HuH-7 (cell line): ENCODE results near the gene CLEC2A.
"Not testable (repeated sequence)": the region's sequence is repeated elsewhere in the genome, so short reads cannot be mapped to it uniquely, and the experiment has no call there.

Experiments
- DNase-seq: peaks from one replicate; pipeline ENCODE4 v3.0.0; 2011; ENCODE audit warnings: low spot score

Gene CLEC2A

DNA sequence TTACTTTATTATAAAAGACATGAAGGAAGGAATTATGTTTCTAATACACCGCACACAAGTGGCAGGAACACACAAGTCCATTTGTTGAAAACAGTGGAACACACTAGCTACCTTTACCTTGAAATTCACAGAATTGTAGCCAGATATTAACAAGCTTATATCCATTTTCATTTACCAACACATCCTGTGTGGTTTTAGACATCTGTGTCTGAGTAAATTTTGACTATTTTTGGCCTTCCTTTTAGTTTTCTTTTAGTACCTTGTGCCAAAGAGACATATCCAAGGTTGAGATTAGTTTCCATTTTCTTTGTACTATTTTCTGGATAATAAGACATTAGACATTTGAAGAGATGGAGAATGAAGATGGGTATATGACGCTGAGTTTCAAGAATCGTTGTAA, 50.9 kb downstream of the CLEC2A start, which contains the start of gene KLRF2:
Gene KLRF2 (plus strand): TSS at position 244 of the 400 bp plus-strand sequence. CDS start 107 bp downstream, at position 351.
- no peak for DNase-seq

GRCh38 chr12:9880532-9881078, 51.6 kb downstream of the CLEC2A start:
- no peak for DNase-seq

DNA sequence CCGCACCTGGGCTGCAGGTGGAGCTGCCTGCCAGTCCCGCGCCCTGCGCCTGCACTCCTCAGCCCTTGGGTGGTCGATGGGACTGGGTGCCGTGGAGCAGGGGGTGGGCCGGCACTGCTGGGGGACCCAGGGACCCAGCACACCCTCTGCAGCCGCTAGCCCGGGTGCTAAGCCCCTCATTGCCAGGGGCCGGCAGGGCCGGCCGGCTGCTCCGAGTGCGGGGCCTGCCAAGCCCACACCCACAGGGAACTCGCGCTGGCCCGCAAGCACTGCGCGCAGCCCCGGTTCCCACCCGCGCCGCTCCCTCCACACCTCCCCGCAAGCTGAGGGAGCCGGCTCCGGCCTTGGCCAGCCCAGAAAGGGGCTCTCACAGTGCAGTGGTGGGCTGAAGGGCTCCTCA, 56.0 kb downstream of the CLEC2A start:
- not testable (repeated sequence) for DNase-seq

GRCh38 chr12:9872742-9873141, 59.4 kb downstream of the CLEC2A start:
- DNase-seq = no peak

DNA sequence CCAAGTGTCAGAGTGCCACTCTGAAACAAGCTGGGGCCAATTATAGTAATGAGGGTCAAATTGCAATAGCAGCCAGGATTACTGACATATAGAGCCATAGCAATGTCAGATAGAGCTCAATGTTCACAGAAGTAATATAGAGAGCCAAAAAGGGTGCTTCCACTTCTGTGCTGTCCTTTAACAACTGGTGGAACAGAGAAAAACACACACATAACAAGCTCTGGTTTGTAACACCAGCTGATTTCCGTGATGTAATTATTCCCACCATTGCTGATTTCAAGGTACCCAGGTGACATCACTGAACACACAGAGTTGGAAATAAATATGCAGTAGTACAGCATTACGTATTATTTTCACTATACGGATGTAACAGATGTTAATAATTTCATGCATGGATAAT, 60.0 kb downstream of the CLEC2A start:
- no peak for DNase-seq

DNA sequence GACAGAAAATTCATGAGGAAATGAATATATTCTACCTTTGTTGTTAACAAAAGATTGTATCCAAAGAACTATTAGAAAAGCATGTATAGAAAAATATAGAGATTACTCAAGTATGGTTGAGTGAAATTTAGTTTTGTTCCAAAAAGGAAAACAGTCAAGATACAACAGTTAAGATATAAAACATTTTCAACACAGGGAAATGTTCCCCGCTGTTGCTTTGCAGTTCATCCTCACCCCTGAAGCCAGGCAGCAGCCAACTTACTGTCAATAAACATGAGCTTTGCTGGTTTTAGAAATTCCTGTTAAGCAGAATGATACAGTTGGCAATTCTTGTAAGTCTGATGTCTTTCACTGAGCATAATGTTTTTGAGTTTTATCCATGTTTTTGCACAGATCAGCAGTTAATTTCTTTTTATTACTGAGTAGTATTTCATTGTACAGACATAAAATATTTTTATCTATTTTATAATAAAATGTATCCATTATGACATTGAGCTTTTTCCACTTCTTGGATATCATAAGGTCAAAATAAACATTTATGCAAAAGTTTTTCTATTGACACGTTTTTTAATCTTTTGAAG, 61.8 kb downstream of the CLEC2A start:
- DNase-seq = no peak

DNA sequence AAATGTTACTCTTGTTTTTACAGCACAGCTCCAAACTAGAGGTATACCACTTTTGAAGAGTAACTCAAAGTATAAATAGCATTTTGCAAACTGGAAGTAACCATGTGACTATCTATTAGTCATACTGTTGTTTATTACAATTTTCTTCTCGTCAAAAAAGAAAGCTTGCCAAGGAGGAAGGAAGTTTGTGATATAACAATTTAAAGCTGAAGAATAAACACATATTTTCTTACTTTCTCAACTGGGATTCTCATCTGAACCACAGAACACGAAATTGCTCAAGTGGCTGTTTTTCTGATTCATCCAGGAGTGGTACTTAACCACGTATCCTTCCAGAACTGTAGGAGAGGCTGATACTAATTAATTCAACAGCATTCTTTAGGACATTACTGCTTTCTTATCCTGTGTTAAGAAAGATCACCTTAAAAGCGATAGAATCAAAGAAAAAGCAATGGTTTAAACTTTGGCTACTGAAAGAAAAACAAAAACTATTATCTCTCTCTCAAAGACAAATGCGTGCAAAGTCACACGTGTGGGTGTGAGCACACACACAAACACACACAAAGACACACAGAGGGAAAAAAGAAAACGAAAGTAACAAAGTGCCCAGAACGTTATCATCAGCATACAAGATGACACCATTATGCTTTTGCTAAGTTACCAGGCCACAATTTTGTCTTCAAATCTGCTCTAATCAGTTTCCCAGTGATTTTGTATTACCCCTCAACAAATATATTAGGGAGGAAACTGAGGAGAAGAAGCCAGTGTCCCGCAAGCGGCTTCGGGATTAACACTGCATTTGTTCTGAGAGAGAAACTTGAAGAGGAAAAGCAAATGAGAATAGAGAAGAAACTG, 62.6 kb downstream of the CLEC2A start, which contains the start of gene CLEC2B:
Gene CLEC2B (minus strand): TSS at position 48 of the 855 bp plus-strand sequence.
- no peak for DNase-seq

GRCh38 chr12:9868951-9869306, 63.2 kb downstream of the CLEC2A start:
- no peak for DNase-seq

DNA sequence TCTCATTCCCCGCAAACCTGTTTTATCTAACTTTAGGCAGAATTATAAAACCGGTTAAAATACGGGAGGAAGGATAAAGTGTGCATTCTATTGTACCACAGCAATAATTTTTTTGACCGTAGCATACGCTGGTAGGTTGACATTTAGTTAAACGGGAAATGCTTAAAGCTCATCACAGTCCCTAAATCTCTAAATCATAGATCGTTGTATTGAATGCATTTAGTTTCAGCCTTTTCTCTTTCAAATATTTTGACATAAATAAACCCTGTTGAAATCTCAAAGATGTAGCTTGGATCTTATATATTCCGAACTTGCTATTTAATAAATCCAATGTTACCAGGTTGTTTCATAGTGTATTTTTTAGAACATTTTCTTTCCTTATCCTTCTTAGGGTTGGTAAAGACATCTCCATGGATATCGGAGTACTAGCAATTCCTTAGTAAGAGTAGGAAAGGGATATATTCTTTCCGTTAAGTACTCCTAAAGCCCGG, 63.8 kb downstream of the CLEC2A start:
- no peak for DNase-seq

DNA sequence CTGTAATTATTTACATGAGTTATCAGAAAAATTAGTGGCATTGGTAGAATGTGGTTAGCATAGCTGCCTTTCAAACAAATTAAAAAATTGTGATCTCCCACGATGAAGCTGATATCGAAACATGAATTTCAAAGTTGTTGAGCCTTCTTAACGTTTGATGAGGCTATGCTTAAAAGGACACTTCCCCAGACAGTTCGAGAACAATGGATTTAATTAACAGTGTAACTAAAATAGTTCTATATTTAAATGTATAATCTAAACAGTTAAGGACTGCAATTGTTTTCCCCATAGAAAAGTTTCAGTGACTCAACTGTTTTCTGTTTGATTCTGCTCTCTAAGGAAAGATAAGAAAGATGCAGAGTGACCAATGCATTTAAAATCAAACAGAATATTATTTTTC, 64.6 kb downstream of the CLEC2A start:
- DNase-seq = no peak

GRCh38 chr12:9866860-9867269, 65.3 kb downstream of the CLEC2A start:
- no peak for DNase-seq

- DNase-seq = no peak
These were observed 67.1 kb downstream of the CLEC2A start for GRCh38 chr12:9864913-9865675.
